GM12891 (cell line): ENCODE results near the gene VAV2.

Source experiments
- DNase-seq: peaks from one replicate; pipeline ENCODE4 v3.0.0; 2011; ENCODE audit warnings: low spot score; ENCODE audit not compliant: insufficient read length
- FAIRE-seq: peaks from 2 replicates; lab custom pipeline; 2011; peaks lifted over from hg19 to GRCh38; lab: Jason Lieb, UNC
- PAX5 ChIP-seq: IDR thresholded peaks from 2 replicates; pipeline ENCODE4 v1.6.1; 2011; ENCODE audit warnings: low read length, moderate library complexity, mild to moderate bottlenecking; ENCODE audit not compliant: insufficient read depth, severe bottlenecking
- POLR2A ChIP-seq: IDR thresholded peaks from 2 replicates; pipeline ENCODE4 v1.6.1; 2011; ENCODE audit warnings: low read depth, low read length, control low read depth
- POLR2AphosphoS5 ChIP-seq: IDR thresholded peaks from 2 replicates; pipeline ENCODE4 v1.6.1; 2011; ENCODE audit warnings: low read depth, low read length, control low read depth
- POU2F2 ChIP-seq: IDR thresholded peaks from 2 replicates; pipeline ENCODE4 v1.6.1; 2011; ENCODE audit warnings: low read depth, mild to moderate bottlenecking, control low read depth, low read length, moderate library complexity
- SPI1 ChIP-seq: IDR thresholded peaks from 2 replicates; pipeline ENCODE4 v1.6.1; 2011; ENCODE audit warnings: low read depth, low read length, control low read depth
- TAF1 ChIP-seq: IDR thresholded peaks from 2 replicates; pipeline ENCODE4 v1.6.1; 2011; ENCODE audit warnings: low read depth, low read length, control low read depth

VAV2 gene

GRCh38 chr9:133812077-133812868 is 179.9 kb downstream of the VAV2 start:
- DNase-seq (no peak), FAIRE-seq (no peak)
- TF ChIP-seq POLR2AphosphoS5 (no peak), SPI1 (no peak), POU2F2 (no peak), POLR2A (no peak), PAX5 (no peak), TAF1 (no peak)

GRCh38 chr9:133811471-133811870 is 180.7 kb downstream of the VAV2 start:
- FAIRE-seq: no peak
- no peak for DNase-seq
- TF ChIP-seq POLR2A: no peak
- TF ChIP-seq SPI1: no peak
- TF ChIP-seq POLR2AphosphoS5: no peak
- TF ChIP-seq PAX5: no peak
- no peak for TF ChIP-seq POU2F2
- TF ChIP-seq TAF1: no peak

- FAIRE-seq: no peak
Observed at GRCh38 chr9:133810556-133811195, 181.4 kb downstream of the VAV2 start.

GRCh38 chr9:133809335-133809734 is 182.8 kb downstream of the VAV2 start:
- TF ChIP-seq POLR2AphosphoS5 (no peak), POU2F2 (no peak), PAX5 (no peak), SPI1 (no peak), POLR2A (no peak), TAF1 (no peak)
- DNase-seq (no peak), FAIRE-seq (no peak)

More at GRCh38 chr9:133810556-133811195, 181.4 kb downstream of the VAV2 start:
- TF ChIP-seq POLR2A (no peak), SPI1 (no peak), POLR2AphosphoS5 (no peak), POU2F2 (no peak), PAX5 (no peak)
- no peak for DNase-seq

GRCh38 chr9:133807818-133808217 is 184.3 kb downstream of the VAV2 start:
- TF ChIP-seq POLR2A (no peak), TAF1 (no peak), PAX5 (no peak), POU2F2 (no peak), POLR2AphosphoS5 (no peak), SPI1 (no peak)
- FAIRE-seq: no peak
- DNase-seq: no peak

- DNase-seq (no peak), FAIRE-seq (no peak)
- no peak for TF ChIP-seq POLR2A
- TF ChIP-seq SPI1: no peak
Observed at GRCh38 chr9:133807037-133807436, 185.1 kb downstream of the VAV2 start.

GRCh38 chr9:133806623-133807010 is 185.5 kb downstream of the VAV2 start:
- FAIRE-seq (no peak), DNase-seq (no peak)
- no peak for TF ChIP-seq POLR2A
- no peak for TF ChIP-seq POU2F2
- no peak for TF ChIP-seq POLR2AphosphoS5
- no peak for TF ChIP-seq TAF1
- no peak for TF ChIP-seq PAX5
- no peak for TF ChIP-seq SPI1

GRCh38 chr9:133805876-133806622 is 186.1 kb downstream of the VAV2 start:
- TF ChIP-seq TAF1 (no peak), POU2F2 (no peak), POLR2AphosphoS5 (no peak), SPI1 (no peak), PAX5 (no peak), POLR2A (no peak)

GRCh38 chr9:133804199-133804598 is 187.9 kb downstream of the VAV2 start:
- DNase-seq: no peak
- no peak for TF ChIP-seq TAF1
- TF ChIP-seq POU2F2: no peak
- TF ChIP-seq SPI1: no peak
- TF ChIP-seq POLR2AphosphoS5: no peak
- TF ChIP-seq PAX5: no peak
- FAIRE-seq: no peak

More at GRCh38 chr9:133805876-133806622, 186.1 kb downstream of the VAV2 start:
- FAIRE-seq (no peak), DNase-seq (no peak)
